Measurements from ENCODE around the gene PEX26. TPM values are rescaled to one million over a fixed set of nuclear protein-coding genes. Genes with fewer than 3 reads are reported as not detected.

PEX26 gene
- total RNA-seq, 4 donors from 2014 or later = 23.1 to 31.0 (median 24.8) TPM

GRCh38 chr22:18064636-18065035 lies 13.2 kb upstream of the PEX26 start:
- 90 to 91% methylated on average over 7 of the region's 7 CpGs for WGBS, 2 donors
- no peak for TF ChIP-seq POLR2A (IDR thresholded peaks at IDR 0.05)
- TF ChIP-seq CTCF (IDR thresholded peaks at IDR 0.05) = no peak
- intact Hi-C loops (cut with DNase I; ENCODE audit: low total_unique reads) = no loop called here

DNA sequence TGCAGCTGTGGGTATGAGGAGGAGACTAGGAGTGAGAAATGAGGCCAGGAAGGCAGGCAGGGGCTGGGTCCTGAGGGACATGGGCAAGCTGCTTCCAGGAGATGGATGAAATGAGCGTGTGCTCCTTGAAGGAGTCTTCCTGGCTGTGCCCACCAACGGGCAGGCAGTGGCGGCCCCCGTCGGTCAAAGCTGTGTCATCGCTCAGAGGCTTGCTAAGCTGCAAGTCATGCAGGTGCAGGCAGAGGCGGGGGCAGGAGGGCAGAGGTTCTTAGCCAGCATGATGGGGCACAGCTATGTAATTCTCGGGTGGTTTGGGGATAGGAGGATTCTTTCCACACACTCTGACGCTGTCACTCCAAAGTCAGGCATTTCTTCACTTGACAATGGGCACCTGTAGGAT lies 12.5 kb upstream of the PEX26 start:
- 74 to 77% methylated on average over 9 of the region's 9 CpGs for WGBS, 2 donors
- intact Hi-C loops (cut with DNase I; ENCODE audit: low total_unique reads) = no loop called here
- TF ChIP-seq CTCF (IDR thresholded peaks at IDR 0.05) (no peak), POLR2A (IDR thresholded peaks at IDR 0.05) (no peak)
- no peak overlapping the region for H3K4me3 ChIP-seq (ENCODE audit: low read depth, poor library complexity, severe bottlenecking)
- no peak for DNase-seq (ENCODE audit: low spot score in 2 of 2)

More at GRCh38 chr22:18064636-18065035, 13.2 kb upstream of the PEX26 start:
- H3K4me3 ChIP-seq (ENCODE audit: low read depth, poor library complexity, severe bottlenecking) = no peak overlapping the region
- DNase-seq (ENCODE audit: low spot score in 2 of 2) = no peak

GRCh38 chr22:18066181-18066859 lies 11.5 kb upstream of the PEX26 start:
- intact Hi-C loops (cut with DNase I; ENCODE audit: low total_unique reads) = no loop called here
- 73 to 74% methylated on average over 12 of the region's 12 CpGs for WGBS, 2 donors
- no peak overlapping the region for H3K4me3 ChIP-seq (ENCODE audit: low read depth, poor library complexity, severe bottlenecking)
- TF ChIP-seq POLR2A (IDR thresholded peaks at IDR 0.05) = no peak
- TF ChIP-seq CTCF (IDR thresholded peaks at IDR 0.05) = no peak
- no peak for DNase-seq (ENCODE audit: low spot score in 2 of 2)

GRCh38 chr22:18067121-18067520 lies 10.7 kb upstream of the PEX26 start:
- TF ChIP-seq CTCF (IDR thresholded peaks at IDR 0.05) (no peak), POLR2A (IDR thresholded peaks at IDR 0.05) (no peak)
- WGBS, 2 donors = 86 to 93% methylated on average over 3 of the region's 3 CpGs
- intact Hi-C loops (cut with DNase I; ENCODE audit: low total_unique reads) = no loop called here
- no peak overlapping the region for H3K4me3 ChIP-seq (ENCODE audit: low read depth, poor library complexity, severe bottlenecking)
- DNase-seq (ENCODE audit: low spot score in 2 of 2) = no peak

DNA sequence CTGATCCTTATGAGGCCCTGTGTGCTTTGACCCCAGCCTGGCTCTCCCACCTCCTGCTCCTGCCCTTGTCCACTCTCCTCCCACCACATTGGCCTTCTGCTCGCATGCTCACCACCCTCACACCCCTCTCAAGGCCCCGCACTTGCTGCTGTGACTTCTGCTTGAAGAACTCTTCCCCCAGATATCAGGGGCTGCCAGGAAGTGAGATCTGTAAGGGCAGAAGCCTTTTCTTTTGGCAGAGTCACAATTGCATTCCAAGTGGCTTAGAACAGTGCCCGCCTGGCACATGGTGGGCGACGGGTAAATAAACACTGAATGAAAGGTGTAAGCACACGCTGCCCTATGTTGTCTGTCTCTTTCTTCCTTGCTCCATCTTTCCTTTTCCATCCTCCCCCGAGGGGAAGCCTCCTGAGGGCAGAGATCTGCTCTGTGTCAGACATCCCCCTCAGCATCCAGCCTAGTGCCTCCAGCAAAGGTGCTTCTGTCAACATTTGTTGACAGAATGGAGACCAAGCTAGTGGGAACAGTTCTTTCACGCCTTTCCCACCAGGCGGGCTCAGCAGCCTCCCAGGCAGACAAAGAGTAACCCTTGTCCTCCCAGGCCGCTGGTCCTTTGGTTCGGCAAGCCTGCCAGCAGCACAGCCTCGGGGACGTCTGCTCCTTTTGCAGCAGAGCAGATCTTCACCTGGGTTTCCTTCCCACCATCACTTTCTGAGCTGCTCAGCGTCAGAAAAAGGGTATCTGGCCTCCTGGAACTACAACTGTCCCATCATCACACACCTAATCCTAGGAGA lies 10.0 kb upstream of the PEX26 start:
- TF ChIP-seq CTCF (IDR thresholded peaks at IDR 0.05) = no peak
- TF ChIP-seq POLR2A (IDR thresholded peaks at IDR 0.05) = no peak
- intact Hi-C loops (cut with DNase I; ENCODE audit: low total_unique reads) = no loop called here
- no peak overlapping the region for H3K4me3 ChIP-seq (ENCODE audit: low read depth, poor library complexity, severe bottlenecking)
- 66 to 78% methylated on average over 14 of the region's 14 CpGs for whole genome bisulfite sequencing, 2 donors
- peak in 1 of 2 donors; percentile 60 for DNase-seq (ENCODE audit: low spot score in 2 of 2)

All from lower leg skin (tissue), 4 donors.